NCI-H748 treated with DMSO at 0.1 percent for 48 hours (cell line): ENCODE data around the gene GABRB1.
"Not testable (repeated sequence)": the region's sequence is repeated elsewhere in the genome, so short reads cannot be mapped to it uniquely, and the experiment has no call there.

Source experiments
- DNase-seq: peaks from one replicate; lab custom pipeline; 2025; lab: John Stamatoyannopoulos, UW

The GABRB1 gene

GRCh38 chr4:47213106-47213505 lies 181.7 kb downstream of the GABRB1 start:
- DNase-seq, result no peak

- DNase-seq, result no peak
Observed at GRCh38 chr4:47213539-47213938, 182.2 kb downstream of the GABRB1 start.

GRCh38 chr4:47213971-47214370 lies 182.6 kb downstream of the GABRB1 start:
- DNase-seq, result no peak

- no peak for DNase-seq
Observed at GRCh38 chr4:47215759-47216158, 184.4 kb downstream of the GABRB1 start.

- no peak for DNase-seq
Observed at GRCh38 chr4:47217291-47217690, 185.9 kb downstream of the GABRB1 start.

- no peak for DNase-seq
Observed at GRCh38 chr4:47217884-47218283, 186.5 kb downstream of the GABRB1 start.

- no peak for DNase-seq
Observed at GRCh38 chr4:47218631-47219030, 187.3 kb downstream of the GABRB1 start.

- no peak for DNase-seq
Observed at GRCh38 chr4:47219586-47219985, 188.2 kb downstream of the GABRB1 start.

- DNase-seq, result no peak
Observed at GRCh38 chr4:47221721-47222120, 190.4 kb downstream of the GABRB1 start.

GRCh38 chr4:47222276-47222675 lies 190.9 kb downstream of the GABRB1 start:
- DNase-seq, result no peak

GRCh38 chr4:47224361-47224760 lies 193.0 kb downstream of the GABRB1 start:
- DNase-seq, result no peak

GRCh38 chr4:47235721-47236120 lies 204.4 kb downstream of the GABRB1 start:
- no peak for DNase-seq

GRCh38 chr4:47238667-47239066 lies 207.3 kb downstream of the GABRB1 start:
- DNase-seq, result no peak

- no peak for DNase-seq
Observed at GRCh38 chr4:47239649-47240048, 208.3 kb downstream of the GABRB1 start.

GRCh38 chr4:47251348-47252135 lies 220.2 kb downstream of the GABRB1 start:
- no peak for DNase-seq

- DNase-seq, result no peak
Observed at GRCh38 chr4:47263721-47264120, 232.4 kb downstream of the GABRB1 start.

GRCh38 chr4:47270201-47270888 lies 239.0 kb downstream of the GABRB1 start:
- peak; percentile 15 for DNase-seq

- DNase-seq, result no peak
Observed at GRCh38 chr4:47271291-47271690, 239.9 kb downstream of the GABRB1 start.

GRCh38 chr4:47274901-47275300 lies 243.5 kb downstream of the GABRB1 start:
- no peak for DNase-seq

- DNase-seq, result no peak
Observed at GRCh38 chr4:47275595-47275994, 244.2 kb downstream of the GABRB1 start.

GRCh38 chr4:47278631-47279030 lies 247.3 kb downstream of the GABRB1 start:
- DNase-seq, result peak; percentile 52

- no peak for DNase-seq
Observed at GRCh38 chr4:47287735-47288134, 256.4 kb downstream of the GABRB1 start.

- DNase-seq, result no peak
Observed at GRCh38 chr4:47289805-47290204, 258.4 kb downstream of the GABRB1 start.

- DNase-seq, result not testable (repeated sequence)
Observed at GRCh38 chr4:47290873-47291272, 259.5 kb downstream of the GABRB1 start.
